NCI-H1417 treated with DMSO at 0.1 percent for 48 hours (cell line): Measurements from ENCODE around the gene SLC32A1.
A peak's percentile ranks its signal among the peaks of the same experiment; 100 is the strongest.

Experiments used
- DNase-seq: peaks from one replicate; lab custom pipeline; 2025; lab: John Stamatoyannopoulos, UW

The SLC32A1 gene

GRCh38 chr20:38725931-38726803, 1.9 kb downstream of the SLC32A1 start:
- DNase-seq: no peak

DNA sequence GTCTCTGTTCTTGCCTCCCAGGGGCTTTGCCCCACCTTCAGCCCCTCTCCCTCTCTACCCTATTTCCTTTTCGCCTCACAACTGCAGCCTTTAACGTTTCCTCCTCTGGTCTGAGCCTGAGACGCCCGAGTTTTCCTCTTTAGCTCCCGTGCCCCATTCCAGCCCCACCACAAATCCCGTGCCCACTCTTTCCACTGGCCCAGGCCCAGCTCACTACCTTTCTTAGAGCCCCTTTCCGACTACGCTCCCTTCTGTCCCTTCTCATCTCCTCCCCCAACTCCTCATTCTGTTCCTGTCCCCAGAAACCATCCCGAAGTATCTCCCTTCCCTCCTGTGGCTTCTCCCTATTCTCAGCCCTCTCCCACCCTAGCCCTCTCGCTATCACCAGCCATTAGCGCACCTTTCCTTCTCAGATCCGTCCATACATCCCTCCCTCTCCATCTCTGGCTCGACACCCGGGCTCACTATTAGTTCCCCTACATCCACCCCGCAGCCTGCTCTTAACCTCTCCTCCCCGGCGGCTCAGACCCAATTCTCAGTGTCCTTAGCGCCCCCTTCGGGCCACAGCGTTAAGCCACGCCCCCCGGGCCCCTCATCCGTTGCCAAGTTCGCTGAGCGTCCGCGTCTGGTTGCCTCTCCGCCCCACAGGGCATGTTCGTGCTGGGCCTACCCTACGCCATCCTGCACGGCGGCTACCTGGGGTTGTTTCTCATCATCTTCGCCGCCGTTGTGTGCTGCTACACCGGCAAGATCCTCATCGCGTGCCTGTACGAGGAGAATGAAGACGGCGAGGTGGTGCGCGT, 2.7 kb downstream of the SLC32A1 start:
- DNase-seq: no peak

DNA sequence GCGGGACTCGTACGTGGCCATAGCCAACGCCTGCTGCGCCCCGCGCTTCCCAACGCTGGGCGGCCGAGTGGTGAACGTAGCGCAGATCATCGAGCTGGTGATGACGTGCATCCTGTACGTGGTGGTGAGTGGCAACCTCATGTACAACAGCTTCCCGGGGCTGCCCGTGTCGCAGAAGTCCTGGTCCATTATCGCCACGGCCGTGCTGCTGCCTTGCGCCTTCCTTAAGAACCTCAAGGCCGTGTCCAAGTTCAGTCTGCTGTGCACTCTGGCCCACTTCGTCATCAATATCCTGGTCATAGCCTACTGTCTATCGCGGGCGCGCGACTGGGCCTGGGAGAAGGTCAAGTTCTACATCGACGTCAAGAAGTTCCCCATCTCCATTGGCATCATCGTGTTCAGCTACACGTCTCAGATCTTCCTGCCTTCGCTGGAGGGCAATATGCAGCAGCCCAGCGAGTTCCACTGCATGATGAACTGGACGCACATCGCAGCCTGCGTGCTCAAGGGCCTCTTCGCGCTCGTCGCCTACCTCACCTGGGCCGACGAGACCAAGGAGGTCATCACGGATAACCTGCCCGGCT, 3.4 kb downstream of the SLC32A1 start:
- DNase-seq: no peak

DNA sequence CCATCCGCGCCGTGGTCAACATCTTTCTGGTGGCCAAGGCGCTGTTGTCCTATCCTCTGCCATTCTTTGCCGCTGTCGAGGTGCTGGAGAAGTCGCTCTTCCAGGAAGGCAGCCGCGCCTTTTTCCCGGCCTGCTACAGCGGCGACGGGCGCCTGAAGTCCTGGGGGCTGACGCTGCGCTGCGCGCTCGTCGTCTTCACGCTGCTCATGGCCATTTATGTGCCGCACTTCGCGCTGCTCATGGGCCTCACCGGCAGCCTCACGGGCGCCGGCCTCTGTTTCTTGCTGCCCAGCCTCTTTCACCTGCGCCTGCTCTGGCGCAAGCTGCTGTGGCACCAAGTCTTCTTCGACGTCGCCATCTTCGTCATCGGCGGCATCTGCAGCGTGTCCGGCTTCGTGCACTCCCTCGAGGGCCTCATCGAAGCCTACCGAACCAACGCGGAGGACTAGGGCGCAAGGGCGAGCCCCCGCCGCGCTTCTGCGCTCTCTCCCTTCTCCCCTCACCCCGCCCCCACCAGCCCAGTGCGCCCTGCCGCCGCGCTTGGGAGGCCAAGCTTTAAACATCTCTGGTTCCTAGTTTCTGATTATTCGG, 4.0 kb downstream of the SLC32A1 start:
- DNase-seq: no peak

DNA sequence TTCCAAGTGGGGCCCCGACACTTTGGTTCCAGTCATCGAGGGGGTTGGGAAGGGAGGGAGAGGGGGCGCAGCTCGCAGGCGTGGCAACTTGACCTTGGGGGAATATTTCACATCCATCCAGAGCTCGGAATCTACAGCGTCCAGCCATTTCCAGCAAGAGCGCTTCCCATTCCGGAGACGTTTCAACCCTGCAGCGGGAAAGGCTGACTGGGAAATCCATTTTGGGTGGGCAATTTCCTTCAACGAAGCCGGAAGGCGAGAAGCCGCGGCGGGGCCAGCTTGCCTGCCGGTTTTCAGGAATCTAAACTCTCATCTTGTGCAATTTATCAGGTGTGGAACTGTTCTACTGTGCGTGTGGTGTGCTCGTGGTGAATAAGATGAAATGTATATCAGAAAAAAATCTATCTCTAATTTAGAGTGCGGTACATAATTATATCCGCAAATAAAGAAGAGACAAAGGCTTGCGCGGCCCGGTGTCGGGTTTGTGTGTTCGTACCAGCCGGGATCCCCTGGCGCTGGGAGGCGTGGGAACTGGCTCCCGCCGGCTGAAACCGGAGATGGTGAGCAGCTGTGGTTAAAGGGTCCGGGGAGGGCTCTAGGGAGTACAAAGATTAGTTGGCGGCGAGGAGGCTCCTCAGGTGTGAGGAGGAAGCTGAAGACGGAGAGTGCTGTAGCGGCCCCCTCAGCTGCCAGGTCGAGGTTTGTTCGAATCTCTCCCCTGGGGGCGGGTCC, 4.8 kb downstream of the SLC32A1 start:
- no peak for DNase-seq

DNA sequence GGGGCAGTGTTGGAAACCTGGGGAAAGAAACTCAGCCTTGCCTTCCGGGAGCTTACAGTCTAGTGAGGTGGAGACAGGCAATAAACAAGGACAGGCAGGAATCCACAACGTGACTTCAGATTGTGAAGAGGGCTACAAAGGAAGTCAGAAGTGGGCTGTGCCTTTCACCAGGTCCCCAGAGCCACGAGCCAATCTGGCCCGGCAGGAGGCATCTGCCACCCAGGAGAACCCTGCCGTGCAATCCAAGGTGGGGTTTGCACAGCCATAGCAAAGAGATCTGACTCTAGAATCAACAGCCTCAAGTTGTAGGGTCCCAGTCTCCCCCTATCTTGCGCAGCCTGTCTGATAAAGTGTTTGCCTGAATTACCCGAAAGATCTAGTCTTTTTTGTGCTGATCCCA, 5.5 kb downstream of the SLC32A1 start:
- no peak for DNase-seq

GRCh38 chr20:38730167-38730988, 6.1 kb downstream of the SLC32A1 start:
- DNase-seq: no peak

DNA sequence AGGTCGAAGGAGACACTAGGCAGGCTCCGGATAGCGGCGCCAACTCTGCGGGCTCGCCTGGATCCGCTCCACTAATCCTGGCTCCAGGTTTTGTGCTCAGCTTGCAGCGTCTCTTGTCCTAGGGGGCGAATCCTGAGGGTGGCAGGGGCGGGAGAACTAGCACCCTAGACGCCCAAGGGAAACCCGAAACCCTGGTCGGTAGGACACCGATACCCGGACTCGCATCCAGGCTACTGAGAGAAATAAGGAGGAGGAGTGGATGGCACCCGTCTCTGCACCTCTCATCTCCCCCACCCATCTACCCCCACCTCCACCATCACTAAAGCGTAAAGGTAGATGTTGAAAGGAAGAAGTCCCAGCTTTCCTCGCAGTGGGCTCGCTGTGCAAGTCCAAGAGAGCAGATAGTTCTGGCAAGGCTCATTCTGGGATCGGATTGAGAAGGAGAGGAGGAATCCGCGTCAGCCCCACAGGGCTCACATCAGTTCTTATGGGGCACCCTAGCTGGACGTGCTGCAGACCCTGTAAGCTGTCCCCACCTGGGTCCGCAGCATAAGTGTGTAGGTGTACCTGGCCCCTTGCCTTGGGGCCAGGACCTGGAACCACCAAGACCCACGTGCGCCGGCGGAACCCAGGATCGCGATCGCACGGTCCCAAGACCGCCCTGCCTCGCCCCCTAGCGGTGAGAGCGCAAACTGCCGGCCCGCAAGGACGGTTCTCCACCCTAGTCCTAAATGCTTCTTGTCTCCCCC, 6.9 kb downstream of the SLC32A1 start:
- peak; percentile 26 for DNase-seq

- DNase-seq: no peak
Observed at GRCh38 chr20:38731738-38732113, 7.4 kb downstream of the SLC32A1 start.

DNA sequence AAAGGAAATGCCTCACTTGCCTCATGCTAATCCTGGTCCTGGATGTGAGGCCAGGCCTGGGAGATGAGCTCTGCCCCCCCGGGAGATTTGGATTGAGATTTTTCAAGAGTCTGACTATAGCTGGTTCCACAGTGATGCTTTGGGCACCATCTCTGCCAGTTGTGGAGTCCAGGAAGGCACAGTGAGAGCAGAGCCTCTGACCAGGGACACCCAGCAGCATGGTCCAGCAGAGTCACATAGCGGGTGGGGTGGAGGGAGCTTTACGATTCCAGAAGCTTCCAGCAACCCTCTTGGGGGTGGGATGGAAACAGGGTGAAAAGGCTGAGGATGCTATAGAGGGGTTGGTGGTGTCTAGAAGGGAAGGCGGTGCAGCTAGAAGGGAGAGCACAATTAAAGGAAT, 8.7 kb downstream of the SLC32A1 start:
- DNase-seq: no peak

DNA sequence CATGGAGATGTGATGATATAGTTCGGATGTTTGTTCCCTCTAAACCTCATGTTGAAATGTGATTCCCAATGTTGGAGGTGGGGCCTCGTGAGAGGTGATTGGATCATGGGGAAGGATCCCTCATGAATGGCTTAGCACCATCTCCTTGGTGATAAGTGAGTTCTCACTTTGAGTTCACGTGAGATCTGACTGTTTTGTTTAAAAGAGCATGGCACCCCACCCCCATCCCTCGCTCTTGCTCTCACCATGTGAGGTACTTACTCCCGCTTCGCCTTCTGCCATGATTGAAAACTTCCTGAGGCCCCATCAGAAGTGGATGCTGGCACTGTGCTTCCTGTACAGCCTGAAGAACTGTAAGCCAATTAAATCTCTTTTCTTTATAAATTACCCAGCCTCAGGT, 10.9 kb downstream of the SLC32A1 start:
- DNase-seq: no peak

GRCh38 chr20:38737887-38738286, 13.6 kb downstream of the SLC32A1 start:
- no peak for DNase-seq

DNA sequence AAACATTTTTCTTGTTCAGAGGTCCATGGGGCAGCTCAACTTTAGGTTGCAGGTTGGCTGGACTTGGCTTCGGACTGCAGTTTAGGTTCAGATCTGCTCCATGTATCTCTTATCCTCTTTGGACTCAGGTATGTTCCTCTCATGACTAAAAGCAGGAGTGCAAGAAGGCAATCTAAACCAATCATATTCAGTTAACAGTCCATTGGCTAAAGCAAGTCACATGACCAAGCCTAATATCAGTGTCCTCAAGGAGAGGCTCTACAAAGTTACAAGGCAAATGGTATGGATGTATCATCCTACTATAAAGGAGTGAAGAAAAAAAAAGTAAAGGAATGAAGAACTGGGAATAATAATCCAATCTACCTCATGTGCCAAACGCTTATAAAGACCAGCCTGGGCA, 21.5 kb downstream of the SLC32A1 start:
- DNase-seq: no peak

- no peak for DNase-seq
Observed at GRCh38 chr20:38747495-38748096, 23.3 kb downstream of the SLC32A1 start.

DNA sequence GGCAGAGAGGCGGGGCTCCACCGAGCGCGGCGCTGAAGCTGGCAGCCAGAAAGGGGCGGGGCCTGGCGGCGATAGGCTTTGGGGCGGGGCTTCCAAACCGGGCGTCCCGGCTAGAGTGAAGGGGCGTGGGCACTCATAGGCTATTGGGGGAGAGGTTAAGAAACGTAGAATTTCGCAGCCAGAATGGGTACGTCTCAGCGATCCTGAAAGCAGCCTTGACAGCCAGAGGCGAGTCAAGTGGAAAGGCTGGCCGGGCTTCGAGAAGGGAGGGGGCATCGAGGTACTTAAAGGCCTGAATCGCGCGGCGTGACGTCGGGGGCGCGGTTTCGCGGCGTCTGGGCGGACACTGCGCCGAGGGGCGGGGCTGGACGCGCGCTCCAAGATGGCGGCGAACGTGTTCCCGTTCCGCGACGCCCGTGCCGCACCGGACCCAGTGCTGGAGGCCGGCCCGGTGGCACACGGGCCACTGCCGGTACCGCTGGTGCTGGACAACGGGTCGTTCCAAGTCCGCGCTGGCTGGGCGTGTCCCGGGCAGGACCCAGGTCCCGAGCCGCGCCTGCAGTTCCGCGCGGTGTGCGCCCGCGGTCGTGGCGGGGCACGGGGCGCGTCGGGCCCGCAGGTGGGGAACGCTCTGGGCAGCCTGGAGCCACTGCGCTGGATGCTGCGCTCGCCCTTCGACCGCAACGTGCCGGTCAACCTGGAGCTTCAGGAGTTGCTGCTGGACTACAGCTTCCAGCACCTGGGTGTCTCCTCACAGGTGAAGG, 24.0 kb downstream of the SLC32A1 start, which contains the start of gene ACTR5:
Gene ACTR5, plus strand, starts transcription at position 364 of the 764 bp plus-strand sequence. Its CDS starts 19 bp downstream, at position 383.
- peak; percentile 90 for DNase-seq

GRCh38 chr20:38748861-38749149, 24.5 kb downstream of the SLC32A1 start:
- DNase-seq: no peak

GRCh38 chr20:38751360-38751976, 27.2 kb downstream of the SLC32A1 start:
- DNase-seq: no peak

DNA sequence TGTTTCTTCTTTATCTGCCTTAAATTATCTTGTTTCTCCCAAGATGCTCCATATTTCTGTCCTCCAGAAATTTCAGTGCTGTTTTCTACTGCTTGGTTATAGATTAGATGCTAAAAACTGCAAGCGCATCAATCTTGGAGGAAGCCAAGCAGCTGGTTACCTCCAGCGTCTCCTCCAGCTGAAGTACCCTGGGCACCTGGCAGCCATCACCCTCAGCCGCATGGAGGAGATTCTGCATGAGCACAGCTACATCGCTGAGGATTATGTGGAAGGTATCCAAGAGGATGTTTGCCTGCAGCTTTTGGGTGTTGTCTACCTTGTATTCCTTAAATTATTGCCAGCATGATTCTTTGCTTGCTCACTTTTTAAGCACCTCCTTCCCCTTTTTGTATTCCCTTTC, 27.7 kb downstream of the SLC32A1 start:
- DNase-seq: no peak

GRCh38 chr20:38754924-38755323, 30.6 kb downstream of the SLC32A1 start:
- DNase-seq: no peak
